Caco-2 (cell line): ENCODE results near the gene TMEM244. TPM values are rescaled to one million over a fixed set of nuclear protein-coding genes. Genes with fewer than 3 reads are reported as not detected.

ENCODE experiments used
- BruUV-seq: library from RNA; stranded (reverse); fragments of 400-500 nt; replicated peaks from 2 replicates; lab custom pipeline; 2021; lab: Mats Ljungman, UMichigan
- CTCF ChIA-PET: fragments of 300-600 bp; sonication (Branson Sonifier 250); formaldehyde crosslinking; loops from one replicate; lab custom pipeline; 2022; ENCODE audit warnings: antibody characterized with exemption; lab: Charles Lee
- POLR2A ChIA-PET: fragments of 300-600 bp; sonication (Branson Sonifier 250); formaldehyde crosslinking; loops from one replicate; lab custom pipeline; 2022; ENCODE audit warnings: antibody characterized with exemption; lab: Charles Lee
- DNase-seq, 2 experiments: peaks; one replicate each; pipeline versions ENCODE4 v3.0.0 to v3.0.0-alpha.2; 2020 to 2022
- H3K27me3 ChIP-seq: replicated peaks from 2 replicates; pipeline ENCODE4 v1.6.0; 2011; ENCODE audit warnings: low read length; ENCODE audit not compliant: control insufficient read depth, insufficient read depth
- H3K36me3 ChIP-seq: 2 replicates; pipeline ENCODE4 v1.5.1; 2011; ENCODE audit warnings: low read length; ENCODE audit not compliant: control insufficient read depth, insufficient read depth
- H3K4me1 ChIP-seq: fragments of 250-450 bp; sonication (Bioruptor Pico); 2 replicates; pipeline ENCODE4 v1.5.1; 2020; ENCODE audit warnings: mild to moderate bottlenecking
- H3K4me3 ChIP-seq: 2 replicates; pipeline ENCODE4 v1.5.1; 2011; ENCODE audit warnings: low read depth, mild to moderate bottlenecking, control low read depth, low read length
- H3K9me3 ChIP-seq: fragments of 250-450 bp; sonication (Bioruptor Pico); 2 replicates; pipeline ENCODE4 v1.5.1; 2020; ENCODE audit warnings: mild to moderate bottlenecking, moderate library complexity
- H3K27ac Mint-ChIP-seq: one replicate; pipeline ENCODE4 v1.8.0; 2022; ENCODE audit warnings: mixed read lengths; ENCODE audit not compliant: unreplicated experiment
- H3K27me3 Mint-ChIP-seq: one replicate; pipeline ENCODE4 v1.8.0; 2022; ENCODE audit warnings: mixed read lengths; ENCODE audit not compliant: insufficient read depth, unreplicated experiment
- H3K36me3 Mint-ChIP-seq: one replicate; pipeline ENCODE4 v1.8.0; 2022; ENCODE audit warnings: mild to moderate bottlenecking, mixed read lengths; ENCODE audit not compliant: insufficient read depth, unreplicated experiment
- H3K4me1 Mint-ChIP-seq: one replicate; pipeline ENCODE4 v1.8.0; 2022; ENCODE audit warnings: low read depth, mixed read lengths; ENCODE audit not compliant: unreplicated experiment
- H3K4me3 Mint-ChIP-seq: one replicate; pipeline ENCODE4 v1.8.0; 2022; ENCODE audit warnings: mild to moderate bottlenecking, moderate library complexity, mixed read lengths; ENCODE audit not compliant: unreplicated experiment
- H3K9me3 Mint-ChIP-seq: one replicate; pipeline ENCODE4 v1.8.0; 2022; ENCODE audit warnings: mixed read lengths; ENCODE audit not compliant: unreplicated experiment
- intact Hi-C: fragments of 100-400 bp; cut with micrococcal nuclease; formaldehyde crosslinking; loops from one replicate; pipeline ENCODE4 v1.10.0; 2022; ENCODE audit not compliant: unreplicated experiment
- total RNA-seq: library from RNA; stranded (reverse); gene quantifications from 2 replicates; pipeline ENCODE4 v1.2.3, GENCODE V29; 2022
- TF ChIP-seq, protein P1 (sequence below), 2 experiments: fragments of 200-600 bp in 1 of 2; IDR thresholded peaks; 1 replicate in 1 of 2; 2 replicates in 1 of 2; pipeline versions ENCODE4 v1.5.1 to v1.8.0; 2011 to 2022; ENCODE audit warnings: antibody characterized with exemption in 1 of 2, control low read depth in 1 of 2, inconsistent platforms in 1 of 2, low read depth in 1 of 2, low read length in 1 of 2, mild to moderate bottlenecking in 1 of 2, moderate library complexity in 1 of 2; ENCODE audit not compliant: insufficient read depth in 1 of 2, severe bottlenecking in 1 of 2, unreplicated experiment in 1 of 2

The TMEM244 gene
- total RNA-seq, 1 experiment from 2014 or later = not detected

- POLR2A ChIA-PET = no interaction called here
- H3K4me1 Mint-ChIP-seq = no peaks in the 10 kb centered on the region
- CTCF ChIA-PET = no interaction called here
- no peak overlapping the region for H3K27ac Mint-ChIP-seq
- Histone ChIP-seq H3K4me3 (no peak overlapping the region), H3K36me3 (no peaks in the 10 kb centered on the region), H3K4me1 (no peaks in the 10 kb centered on the region), H3K27me3 (no peaks in the 10 kb centered on the region), H3K9me3 (no peaks in the 10 kb centered on the region)
- TF ChIP-seq, protein P1, sequence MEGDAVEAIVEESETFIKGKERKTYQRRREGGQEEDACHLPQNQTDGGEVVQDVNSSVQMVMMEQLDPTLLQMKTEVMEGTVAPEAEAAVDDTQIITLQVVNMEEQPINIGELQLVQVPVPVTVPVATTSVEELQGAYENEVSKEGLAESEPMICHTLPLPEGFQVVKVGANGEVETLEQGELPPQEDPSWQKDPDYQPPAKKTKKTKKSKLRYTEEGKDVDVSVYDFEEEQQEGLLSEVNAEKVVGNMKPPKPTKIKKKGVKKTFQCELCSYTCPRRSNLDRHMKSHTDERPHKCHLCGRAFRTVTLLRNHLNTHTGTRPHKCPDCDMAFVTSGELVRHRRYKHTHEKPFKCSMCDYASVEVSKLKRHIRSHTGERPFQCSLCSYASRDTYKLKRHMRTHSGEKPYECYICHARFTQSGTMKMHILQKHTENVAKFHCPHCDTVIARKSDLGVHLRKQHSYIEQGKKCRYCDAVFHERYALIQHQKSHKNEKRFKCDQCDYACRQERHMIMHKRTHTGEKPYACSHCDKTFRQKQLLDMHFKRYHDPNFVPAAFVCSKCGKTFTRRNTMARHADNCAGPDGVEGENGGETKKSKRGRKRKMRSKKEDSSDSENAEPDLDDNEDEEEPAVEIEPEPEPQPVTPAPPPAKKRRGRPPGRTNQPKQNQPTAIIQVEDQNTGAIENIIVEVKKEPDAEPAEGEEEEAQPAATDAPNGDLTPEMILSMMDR (IDR thresholded peaks at IDR 0.05; ENCODE audit: insufficient read depth in 1 of 2, low read depth in 1 of 2, low read length in 1 of 2, severe bottlenecking in 1 of 2, unreplicated experiment in 1 of 2) = no peak
- intact Hi-C loops = no loop called here
- H3K4me3 Mint-ChIP-seq = no peak overlapping the region
- no peaks in the 10 kb centered on the region for H3K36me3 Mint-ChIP-seq
- no TSS peak for BruUV-seq
- no peak for DNase-seq
- H3K9me3 Mint-ChIP-seq = no peaks in the 10 kb centered on the region
- H3K27me3 Mint-ChIP-seq = no peaks in the 10 kb centered on the region
These were observed 40.8 kb upstream of the TMEM244 start for GRCh38 chr6:129901910-129902309.

DNA sequence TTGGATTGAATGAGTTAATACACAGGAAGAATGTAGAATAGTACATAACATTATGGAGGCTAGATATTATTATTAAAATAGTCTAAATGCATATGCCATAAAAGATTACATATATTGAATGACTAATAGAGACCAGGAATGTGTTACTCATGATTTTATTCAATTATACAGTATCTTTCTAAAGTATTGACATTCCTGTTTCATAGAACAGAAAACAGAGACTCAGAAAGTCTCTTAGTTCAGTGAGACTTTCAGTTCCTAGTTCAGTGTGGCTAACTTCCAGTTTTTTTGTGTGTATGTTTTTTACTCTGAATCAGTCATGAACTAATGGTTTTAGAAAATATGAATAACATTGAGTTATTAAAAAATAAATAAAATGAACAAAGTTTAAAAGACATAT is 34.6 kb upstream of the TMEM244 start:
- Histone ChIP-seq H3K4me3 (no peak overlapping the region), H3K4me1 (no peaks in the 10 kb centered on the region), H3K36me3 (no peaks in the 10 kb centered on the region), H3K9me3 (no peaks in the 10 kb centered on the region), H3K27me3 (no peaks in the 10 kb centered on the region)
- no peak for DNase-seq
- H3K4me3 Mint-ChIP-seq = no peak overlapping the region
- POLR2A ChIA-PET = no interaction called here
- TF ChIP-seq, protein P1 (IDR thresholded peaks at IDR 0.05; ENCODE audit: insufficient read depth in 1 of 2, low read depth in 1 of 2, low read length in 1 of 2, severe bottlenecking in 1 of 2, unreplicated experiment in 1 of 2) = no peak
- H3K9me3 Mint-ChIP-seq = no peaks in the 10 kb centered on the region
- H3K27ac Mint-ChIP-seq = no peak overlapping the region
- intact Hi-C loops = no loop called here
- no peaks in the 10 kb centered on the region for H3K36me3 Mint-ChIP-seq
- BruUV-seq = no TSS peak
- CTCF ChIA-PET = no interaction called here
- no peaks in the 10 kb centered on the region for H3K27me3 Mint-ChIP-seq
- H3K4me1 Mint-ChIP-seq = no peaks in the 10 kb centered on the region

DNA sequence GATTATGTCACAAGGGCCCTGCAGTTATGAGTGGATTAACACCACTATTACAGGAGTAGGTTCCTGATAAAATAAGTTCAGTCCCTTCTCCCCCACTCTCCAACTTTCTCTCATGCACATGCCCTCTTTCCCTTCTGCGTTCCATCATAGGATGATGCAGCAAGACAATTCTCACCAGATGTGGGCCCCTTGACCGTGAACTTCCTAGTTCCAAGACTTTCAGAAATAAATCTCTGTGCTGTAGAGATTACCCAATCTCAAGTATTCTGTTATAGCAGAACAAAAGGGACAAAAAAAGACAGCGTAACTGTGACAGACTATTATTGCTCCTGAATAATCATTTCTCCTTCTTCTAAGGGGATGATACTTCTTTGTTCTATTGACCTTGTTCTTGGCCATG is 33.8 kb upstream of the TMEM244 start:
- Mint-ChIP-seq H3K27ac (no peak overlapping the region), H3K9me3 (no peaks in the 10 kb centered on the region), H3K4me1 (no peaks in the 10 kb centered on the region), H3K36me3 (no peaks in the 10 kb centered on the region), H3K27me3 (no peaks in the 10 kb centered on the region), H3K4me3 (no peak overlapping the region)
- TF ChIP-seq, protein P1 (IDR thresholded peaks at IDR 0.05; ENCODE audit: insufficient read depth in 1 of 2, low read depth in 1 of 2, low read length in 1 of 2, severe bottlenecking in 1 of 2, unreplicated experiment in 1 of 2) = no peak
- Histone ChIP-seq H3K4me3 (no peak overlapping the region), H3K27me3 (no peaks in the 10 kb centered on the region), H3K9me3 (no peaks in the 10 kb centered on the region), H3K36me3 (no peaks in the 10 kb centered on the region), H3K4me1 (no peaks in the 10 kb centered on the region)
- ChIA-PET POLR2A (no interaction called here), CTCF (no interaction called here)
- no peak for DNase-seq
- no TSS peak for BruUV-seq
- intact Hi-C loops = no loop called here
